Measurements from ENCODE around the gene DNAJC7.

DNA sequence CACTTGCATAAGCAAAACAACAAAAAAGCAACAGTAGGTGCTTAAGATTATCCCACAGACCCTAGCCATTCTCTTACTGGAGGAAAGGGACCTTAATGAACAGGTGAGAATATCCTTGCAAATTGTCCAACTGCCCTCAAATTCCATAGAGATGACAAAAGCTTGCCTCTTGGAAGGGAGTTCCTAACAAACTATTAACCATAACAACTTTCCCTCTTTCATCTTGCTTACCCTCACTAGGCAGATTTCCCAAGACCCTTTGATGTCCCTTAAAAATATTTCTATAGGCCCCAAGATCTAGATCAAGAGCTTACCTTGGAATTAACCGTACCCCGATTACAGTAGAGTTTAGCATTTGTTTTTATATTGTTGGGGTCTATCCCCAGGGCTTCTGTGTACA lies 28.8 kb downstream of the DNAJC7 start:
- TF ChIP-seq, protein P1, sequence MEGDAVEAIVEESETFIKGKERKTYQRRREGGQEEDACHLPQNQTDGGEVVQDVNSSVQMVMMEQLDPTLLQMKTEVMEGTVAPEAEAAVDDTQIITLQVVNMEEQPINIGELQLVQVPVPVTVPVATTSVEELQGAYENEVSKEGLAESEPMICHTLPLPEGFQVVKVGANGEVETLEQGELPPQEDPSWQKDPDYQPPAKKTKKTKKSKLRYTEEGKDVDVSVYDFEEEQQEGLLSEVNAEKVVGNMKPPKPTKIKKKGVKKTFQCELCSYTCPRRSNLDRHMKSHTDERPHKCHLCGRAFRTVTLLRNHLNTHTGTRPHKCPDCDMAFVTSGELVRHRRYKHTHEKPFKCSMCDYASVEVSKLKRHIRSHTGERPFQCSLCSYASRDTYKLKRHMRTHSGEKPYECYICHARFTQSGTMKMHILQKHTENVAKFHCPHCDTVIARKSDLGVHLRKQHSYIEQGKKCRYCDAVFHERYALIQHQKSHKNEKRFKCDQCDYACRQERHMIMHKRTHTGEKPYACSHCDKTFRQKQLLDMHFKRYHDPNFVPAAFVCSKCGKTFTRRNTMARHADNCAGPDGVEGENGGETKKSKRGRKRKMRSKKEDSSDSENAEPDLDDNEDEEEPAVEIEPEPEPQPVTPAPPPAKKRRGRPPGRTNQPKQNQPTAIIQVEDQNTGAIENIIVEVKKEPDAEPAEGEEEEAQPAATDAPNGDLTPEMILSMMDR (conservative IDR thresholded peaks at IDR 0.05; ENCODE audit: low read depth, low read length), result no peak
- no peak for TF ChIP-seq EZH2phosphoT487 (IDR thresholded peaks at IDR 0.05; ENCODE audit: borderline replicate concordance, low read length)
- TF ChIP-seq EZH2 (IDR thresholded peaks at IDR 0.05; ENCODE audit: low read length, unreplicated experiment), result no peak

Data from PC-3 (cell line).